Epidermal melanocyte (primary cell): ENCODE measurements around the gene OR1F1.
A peak's percentile ranks its signal among the peaks of the same experiment; 100 is the strongest.
"Not testable (repeated sequence)": the region's sequence is repeated elsewhere in the genome, so short reads cannot be mapped to it uniquely, and the experiment has no call there.

Source experiments
- DNase-seq: peaks from one replicate; pipeline ENCODE4 v3.0.0; 2011; ENCODE audit warnings: low spot score; ENCODE audit not compliant: insufficient read length

The OR1F1 gene

DNA sequence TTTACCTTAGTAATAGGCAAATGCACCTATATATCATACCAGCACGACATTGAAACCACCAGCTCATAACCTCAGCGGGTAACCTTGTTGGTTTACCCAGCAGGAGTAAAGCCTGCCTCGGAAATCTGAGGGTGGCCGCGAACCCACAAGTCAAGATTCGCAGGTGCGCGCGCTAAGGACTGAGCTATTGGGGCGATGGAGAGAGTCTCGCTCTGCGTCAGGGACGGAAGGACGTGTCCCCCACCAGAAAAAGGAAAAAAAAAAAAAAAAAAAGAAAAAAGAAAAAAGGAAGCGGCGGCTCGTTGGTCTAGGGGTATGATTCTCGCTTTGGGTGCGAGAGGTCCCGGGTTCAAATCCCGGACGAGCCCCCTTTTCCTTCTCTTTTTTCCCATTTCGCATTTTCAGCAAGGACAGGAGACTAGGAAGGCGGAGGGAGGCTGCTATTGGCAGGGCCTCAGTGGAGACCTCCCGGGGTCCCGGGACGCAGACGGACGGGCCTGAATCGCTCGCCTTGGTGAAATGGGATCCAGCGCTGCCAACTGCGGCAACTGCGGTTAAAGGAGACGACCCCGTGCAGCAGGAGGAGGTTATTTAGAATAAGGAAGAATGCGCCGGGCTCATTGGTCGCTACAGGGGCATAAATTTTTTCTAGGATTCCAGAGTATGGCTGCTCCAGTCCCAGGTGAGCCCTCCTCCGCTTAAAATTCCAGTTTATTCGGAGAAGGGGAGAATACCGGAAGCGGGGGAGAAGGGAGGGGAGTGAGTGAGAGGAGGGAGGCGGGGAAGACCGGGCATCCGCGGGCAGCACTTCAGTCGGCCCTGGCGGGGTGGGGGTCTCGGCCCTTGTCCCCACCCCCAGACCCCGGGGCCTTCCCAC is at the start of gene OR1F1:
Gene OR1F1, plus strand, starts transcription at position 407 of the 877 bp plus-strand sequence.
- DNase-seq = no peak

- DNase-seq = no peak
Measured at GRCh38 chr16:3138342-3138741, 49.7 kb upstream of the OR1F1 start.

- DNase-seq = no peak
Measured at GRCh38 chr16:3138823-3139426, 49.1 kb upstream of the OR1F1 start.

GRCh38 chr16:3139561-3139960 is 48.4 kb upstream of the OR1F1 start:
- DNase-seq = not testable (repeated sequence)

DNA sequence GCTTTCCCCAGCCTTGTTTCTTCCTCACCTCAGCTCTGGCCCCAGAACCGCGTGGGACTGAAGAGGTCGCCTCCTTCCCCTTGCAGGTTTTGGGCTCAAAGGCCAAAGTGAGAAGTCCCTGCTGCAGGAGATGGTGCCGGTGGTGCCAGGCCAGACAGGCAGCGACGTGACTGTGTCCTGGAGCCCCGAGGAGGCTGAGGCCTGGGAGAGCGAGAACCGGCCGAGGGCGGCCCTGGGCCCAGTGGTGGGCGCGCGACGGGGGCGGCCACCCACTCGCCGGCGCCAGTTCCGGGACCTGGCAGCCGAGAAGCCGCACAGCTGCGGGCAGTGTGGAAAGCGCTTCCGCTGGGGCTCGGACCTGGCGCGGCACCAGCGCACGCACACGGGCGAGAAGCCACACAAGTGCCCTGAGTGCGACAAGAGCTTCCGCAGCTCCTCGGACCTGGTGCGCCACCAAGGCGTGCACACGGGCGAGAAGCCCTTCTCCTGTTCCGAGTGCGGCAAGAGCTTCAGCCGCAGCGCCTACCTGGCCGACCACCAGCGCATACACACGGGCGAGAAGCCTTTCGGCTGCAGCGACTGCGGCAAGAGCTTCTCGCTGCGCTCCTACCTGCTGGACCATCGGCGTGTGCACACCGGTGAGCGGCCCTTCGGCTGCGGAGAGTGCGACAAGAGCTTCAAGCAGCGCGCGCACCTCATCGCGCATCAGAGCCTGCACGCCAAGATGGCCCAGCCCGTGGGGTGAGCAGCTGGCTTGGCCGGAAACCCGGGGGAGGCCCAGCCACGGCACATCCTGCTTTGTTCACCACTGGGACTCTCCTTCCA is 47.2 kb upstream of the OR1F1 start:
- DNase-seq = no peak

DNA sequence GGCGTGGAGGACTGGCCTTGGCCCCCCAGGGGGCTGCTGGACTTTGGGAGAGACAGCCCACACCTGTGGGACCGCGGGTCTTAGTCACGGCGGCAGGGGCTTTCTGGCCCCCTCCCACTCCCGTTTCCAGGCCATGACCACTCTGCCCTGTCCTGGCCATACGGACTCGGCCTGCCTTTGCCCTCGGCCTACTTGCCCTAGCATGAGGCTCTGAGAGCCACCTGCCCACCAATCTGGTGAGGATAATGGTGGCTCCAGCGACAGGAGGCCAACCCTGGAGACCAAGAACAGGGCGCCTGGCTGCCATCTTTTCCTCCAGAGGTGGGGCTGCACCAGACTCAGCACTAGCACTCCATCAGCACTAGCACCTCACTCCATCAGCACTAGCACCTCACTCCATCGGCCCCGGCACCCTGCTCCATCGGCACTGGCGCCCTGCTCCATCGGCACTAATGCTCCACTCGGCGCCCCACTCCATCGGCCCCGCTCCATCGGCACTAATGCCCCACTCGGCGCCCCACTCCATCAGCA is 46.2 kb upstream of the OR1F1 start:
- no peak for DNase-seq

GRCh38 chr16:3142327-3142726 is 45.7 kb upstream of the OR1F1 start:
- no peak for DNase-seq

DNA sequence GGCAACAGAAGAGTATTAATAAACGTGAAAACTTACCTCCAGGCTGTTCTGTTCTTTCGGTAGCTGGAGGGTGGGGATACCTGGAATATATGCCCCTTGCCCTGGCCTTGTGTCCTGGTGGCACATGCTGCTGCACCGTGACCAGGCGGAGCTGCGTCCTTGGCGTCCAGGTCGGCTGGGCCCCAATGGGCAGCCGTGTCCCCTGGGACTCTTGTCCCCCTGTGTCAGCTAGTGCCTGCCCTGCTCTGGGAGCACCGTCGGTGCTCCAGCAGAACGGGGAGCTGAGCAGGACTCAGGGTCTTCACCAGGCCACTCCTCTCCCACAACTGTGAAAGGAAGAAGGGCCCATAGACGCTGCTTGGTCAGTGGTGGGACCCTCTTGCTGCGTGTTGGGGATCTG is 45.2 kb upstream of the OR1F1 start:
- no peak for DNase-seq

DNA sequence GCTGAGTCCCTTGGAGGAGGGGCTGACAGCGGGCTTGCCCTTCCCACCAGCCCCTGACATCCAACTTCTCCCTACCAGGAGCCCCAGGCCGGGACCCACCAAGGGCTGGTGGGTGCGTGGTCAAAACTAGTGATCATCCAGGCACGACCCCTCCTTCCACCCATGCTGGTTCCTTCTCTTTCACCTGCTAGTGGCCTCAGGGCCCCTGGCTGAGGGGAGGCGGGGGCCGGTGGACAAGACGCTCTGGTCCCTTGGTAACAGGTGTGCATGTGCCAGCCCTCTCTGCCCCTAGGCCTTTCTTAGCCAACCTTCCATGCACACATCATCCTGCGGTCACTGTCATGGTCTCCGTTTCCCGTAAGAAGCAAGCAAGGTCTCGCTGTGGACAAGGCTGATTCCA is 44.8 kb upstream of the OR1F1 start:
- no peak for DNase-seq

GRCh38 chr16:3143598-3144320 is 44.2 kb upstream of the OR1F1 start:
- DNase-seq = no peak

DNA sequence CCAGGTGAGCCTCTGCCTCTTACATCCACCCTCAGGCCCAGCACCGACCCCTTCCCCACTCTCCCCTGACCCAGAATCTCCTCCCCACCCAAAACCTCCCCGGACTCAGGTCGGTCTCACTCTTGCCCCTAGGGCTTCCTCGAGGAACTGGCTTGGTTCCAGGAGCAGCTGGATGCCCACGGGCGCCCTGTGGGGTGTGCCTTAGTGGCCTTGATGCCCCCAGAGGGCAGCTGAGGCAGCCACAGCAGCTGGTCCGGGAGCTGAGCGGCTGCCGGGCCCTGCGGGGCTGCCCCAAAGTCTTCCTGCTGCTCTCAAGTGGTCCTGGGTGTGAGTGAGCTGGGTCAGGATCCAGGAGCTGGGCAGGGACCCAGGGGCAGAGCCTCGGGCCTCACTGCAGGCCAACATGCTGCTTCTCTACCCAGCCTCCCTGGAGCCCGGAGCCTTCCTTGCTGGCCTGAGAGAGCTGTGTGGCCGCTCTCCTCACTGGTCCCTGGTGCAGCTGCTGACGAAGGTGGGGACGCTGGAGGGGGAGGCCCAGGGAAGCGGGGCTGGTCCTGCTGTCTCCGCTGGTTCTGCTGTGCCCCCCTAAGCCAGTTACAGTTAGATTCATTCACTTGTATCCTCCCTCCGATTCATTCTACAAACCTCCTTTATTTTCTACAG is 43.6 kb upstream of the OR1F1 start:
- no peak for DNase-seq

DNA sequence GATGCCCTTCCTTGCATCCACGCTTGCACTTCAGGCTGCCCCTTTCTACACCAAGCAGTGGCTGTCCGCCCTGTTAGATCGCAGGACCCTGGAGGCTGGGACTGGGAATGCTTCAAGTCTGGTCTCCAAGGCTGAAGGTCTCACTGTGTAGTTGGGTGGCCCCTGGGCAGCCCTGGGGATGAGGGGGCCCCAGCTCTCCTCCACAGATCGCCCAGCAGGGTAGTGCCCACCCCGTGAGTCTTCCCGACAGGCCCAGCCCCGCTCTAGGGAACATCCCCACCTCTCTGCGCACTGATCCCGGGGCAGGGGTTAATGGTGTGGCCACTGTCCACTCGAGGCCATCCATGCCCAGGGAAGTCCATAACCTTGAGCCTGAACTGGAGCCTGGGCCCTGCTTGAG is 42.9 kb upstream of the OR1F1 start:
- DNase-seq = no peak

DNA sequence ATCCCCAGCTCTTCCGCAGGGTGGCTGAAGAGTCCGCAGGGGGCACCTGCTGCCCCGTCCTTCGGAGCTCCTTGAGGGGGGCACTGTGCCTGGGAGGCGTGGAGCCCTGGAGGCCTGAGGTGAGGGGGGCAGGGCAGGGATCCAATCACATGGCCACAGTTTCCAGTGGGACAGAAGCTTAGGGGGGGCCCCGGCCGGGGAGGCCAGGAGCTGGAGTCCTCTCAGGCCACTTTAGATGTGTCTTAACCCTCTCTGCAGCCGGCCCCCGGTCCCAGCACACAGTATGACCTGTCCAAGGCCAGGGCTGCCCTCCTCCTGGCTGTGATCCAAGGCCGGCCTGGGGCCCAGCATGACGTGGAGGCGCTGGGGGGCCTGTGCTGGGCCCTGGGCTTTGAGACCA is 42.3 kb upstream of the OR1F1 start:
- DNase-seq = no peak

DNA sequence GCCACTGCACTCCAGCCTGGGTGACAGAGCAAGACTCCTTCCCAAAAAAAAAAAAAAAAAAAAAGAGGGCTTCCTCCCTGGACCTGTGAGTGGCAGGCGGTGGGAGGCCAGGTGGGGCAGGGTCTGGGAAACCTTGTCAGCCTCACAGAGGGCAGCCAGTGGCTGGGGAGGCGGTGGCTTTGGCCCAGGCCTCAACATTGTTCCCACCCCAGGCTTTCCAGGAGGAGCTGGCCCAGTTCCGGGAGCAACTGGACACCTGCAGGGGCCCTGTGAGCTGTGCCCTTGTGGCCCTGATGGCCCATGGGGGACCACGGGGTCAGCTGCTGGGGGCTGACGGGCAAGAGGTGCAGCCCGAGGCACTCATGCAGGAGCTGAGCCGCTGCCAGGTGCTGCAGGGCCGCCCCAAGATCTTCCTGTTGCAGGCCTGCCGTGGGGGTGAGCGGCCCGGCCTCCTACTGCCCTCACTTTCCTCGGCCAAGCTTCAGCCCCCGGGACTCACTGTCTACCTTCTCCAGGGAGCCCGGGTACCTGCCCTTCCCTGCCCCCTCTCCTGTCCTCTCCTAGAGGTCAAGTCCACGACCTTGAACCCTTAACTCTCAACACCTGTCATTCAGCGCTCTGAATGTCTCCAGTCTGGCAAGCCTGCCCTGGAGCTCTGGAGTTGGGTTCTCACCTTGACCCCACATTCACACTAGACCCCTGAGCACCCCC is 40.8 kb upstream of the OR1F1 start:
- no peak for DNase-seq

DNA sequence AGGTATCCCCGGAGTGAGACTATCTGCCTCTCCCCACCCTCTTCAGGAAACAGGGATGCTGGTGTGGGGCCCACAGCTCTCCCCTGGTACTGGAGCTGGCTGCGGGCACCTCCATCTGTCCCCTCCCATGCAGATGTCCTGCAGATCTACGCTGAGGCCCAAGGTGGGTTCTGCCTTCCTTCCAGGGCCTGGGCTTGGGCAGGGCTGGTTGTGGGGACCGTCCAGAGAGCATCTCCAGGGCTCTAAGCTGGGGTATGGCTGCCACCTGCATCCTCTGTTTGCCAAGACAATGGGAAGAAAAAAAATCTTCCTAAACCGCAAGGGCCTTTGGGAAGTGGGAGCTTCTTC is 40.3 kb upstream of the OR1F1 start:
- DNase-seq = no peak

- DNase-seq = no peak
Measured at GRCh38 chr16:3148256-3149192, 39.5 kb upstream of the OR1F1 start.

- no peak for DNase-seq
Measured at GRCh38 chr16:3149193-3149530, 38.8 kb upstream of the OR1F1 start.

GRCh38 chr16:3149630-3150345 is 38.2 kb upstream of the OR1F1 start:
- DNase-seq = peak; percentile 74
